ENCODE results near the gene HIP1. TPM values are rescaled to one million over a fixed set of nuclear protein-coding genes. Genes with fewer than 3 reads are reported as not detected.

Gene HIP1
- total and polyA plus RNA-seq, 2 of the 13 experiments (the other 11 are each of a cell fraction or from before 2014, with no cell fraction given), result 4.5 to 6.2 TPM

DNA sequence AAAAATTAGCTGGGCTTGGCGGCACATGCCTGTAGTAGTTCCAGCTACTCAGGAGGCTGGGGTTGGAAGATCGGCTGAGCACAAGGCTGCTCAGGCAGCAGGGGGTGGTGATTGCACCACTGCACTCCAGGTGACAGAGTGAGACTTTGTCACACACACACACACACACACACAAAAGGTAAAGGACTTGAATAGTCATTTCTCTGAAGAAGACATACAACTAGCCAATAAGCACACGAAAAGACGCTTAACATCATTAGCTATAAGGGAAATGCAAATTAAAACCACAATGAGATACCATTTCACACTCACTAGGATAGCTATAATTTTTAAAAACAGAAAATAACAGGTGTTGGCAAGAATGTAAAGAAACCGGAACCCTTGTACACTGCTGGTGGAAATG, 48.6 kb downstream of the HIP1 start (continued):
- TF ChIP-seq POGZ (CRISPR knock-in tag; IDR thresholded peaks at IDR 0.05) (no peak), SPEN (CRISPR knock-in tag; IDR thresholded peaks at IDR 0.05; ENCODE audit: low read depth) (no peak), REPIN1 (CRISPR knock-in tag; IDR thresholded peaks at IDR 0.05; ENCODE audit: borderline replicate concordance, low read depth) (no peak)

GRCh38 chr7:75689246-75690099, 49.3 kb downstream of the HIP1 start:
- Histone ChIP-seq H3K4me1 (ENCODE audit: insufficient read depth, low read length) (peaks cover 58% of the 10 kb centered on the region), H3K4me2 (ENCODE audit: low read depth, low read length) (peak overlapping the region; percentile 91; the same call in 1 of the 2 replicates), H3K79me2 (ENCODE audit: insufficient read depth, low read length) (no peaks in the 10 kb centered on the region), H3K4me3 (replicated peaks in 1 of 3; ENCODE audit: insufficient read depth in 1 of 3, low read depth in 2 of 3, low read length in 3 of 3) (no peak overlapping the region), H4K20me1 (ENCODE audit: insufficient read depth, low read length) (no peaks in the 10 kb centered on the region), H2AFZ (ENCODE audit: low read length) (no peak overlapping the region), H3K9me3 (ENCODE audit: low read length) (no peaks in the 10 kb centered on the region), H3K27ac (ENCODE audit: extremely low read length, insufficient read depth, low read length) (peak overlapping the region; percentile 70), H3K9ac (ENCODE audit: insufficient read depth, low read depth, low read length) (peak overlapping the region; percentile 76; the same call in 1 of the 2 replicates), H3K27me3 (ENCODE audit: control insufficient read depth in 1 of 2, insufficient read depth in 2 of 2, low read length in 2 of 2) (no peaks in the 10 kb centered on the region), H3K36me3 (replicated peaks in 1 of 2; ENCODE audit: control insufficient read depth in 1 of 2, insufficient read depth in 2 of 2, low read length in 2 of 2) (no peaks in the 10 kb centered on the region)
- DNase-seq (ENCODE audit: low spot score), result no peak
- FAIRE-seq, result no peak
- WGBS (ENCODE audit: low lambda C conversion rate), result 69% methylated on average over 20 of the region's 20 CpGs
- BruUV-seq (replicated peaks), result no TSS peak
- CTCF ChIA-PET (ENCODE audit: low intra/inter-chr PET ratio, low total read pairs), result no interaction called here
- no peak for ATAC-seq
- intact Hi-C loops (cut with micrococcal nuclease; ENCODE audit: unreplicated experiment) (loop anchor here (5.0 kb wide), 1 partner anchor 47 kb away; no protein-coding TSS in a partner anchor), in situ Hi-C loops (cut with HindIII; ENCODE audit: extremely low pct_ligation_motif_present, low pct_unique_long_range_greater_than_20kb) (no loop called here)
- POLR2A ChIA-PET, result no interaction called here
- TF ChIP-seq ZBTB26 (CRISPR knock-in tag; IDR thresholded peaks at IDR 0.05; ENCODE audit: borderline replicate concordance) (no peak), MBD4 (IDR thresholded peaks at IDR 0.05; ENCODE audit: borderline replicate concordance, low read length) (no peak), FOXC1 (CRISPR knock-in tag; IDR thresholded peaks at IDR 0.05; ENCODE audit: borderline replicate concordance) (no peak), CENPT (CRISPR knock-in tag; IDR thresholded peaks at IDR 0.05; ENCODE audit: low read depth) (no peak), HOMEZ (CRISPR knock-in tag; IDR thresholded peaks at IDR 0.05; ENCODE audit: low read depth) (no peak), ZNF121 (CRISPR knock-in tag; IDR thresholded peaks at IDR 0.05) (peak; percentile 70), GRHL1 (CRISPR knock-in tag; conservative IDR thresholded peaks at IDR 0.05) (no peak), FOXO1 (CRISPR knock-in tag; IDR thresholded peaks at IDR 0.05) (no peak), ZNF746 (CRISPR knock-in tag; IDR thresholded peaks at IDR 0.05) (no peak), ZNF256 (CRISPR knock-in tag; conservative IDR thresholded peaks at IDR 0.05) (no peak)
- TF ChIP-seq, protein P1, sequence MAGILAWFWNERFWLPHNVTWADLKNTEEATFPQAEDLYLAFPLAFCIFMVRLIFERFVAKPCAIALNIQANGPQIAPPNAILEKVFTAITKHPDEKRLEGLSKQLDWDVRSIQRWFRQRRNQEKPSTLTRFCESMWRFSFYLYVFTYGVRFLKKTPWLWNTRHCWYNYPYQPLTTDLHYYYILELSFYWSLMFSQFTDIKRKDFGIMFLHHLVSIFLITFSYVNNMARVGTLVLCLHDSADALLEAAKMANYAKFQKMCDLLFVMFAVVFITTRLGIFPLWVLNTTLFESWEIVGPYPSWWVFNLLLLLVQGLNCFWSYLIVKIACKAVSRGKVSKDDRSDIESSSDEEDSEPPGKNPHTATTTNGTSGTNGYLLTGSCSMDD (CRISPR knock-in tag; IDR thresholded peaks at IDR 0.05), result no peak
- TF ChIP-seq, protein P2, sequence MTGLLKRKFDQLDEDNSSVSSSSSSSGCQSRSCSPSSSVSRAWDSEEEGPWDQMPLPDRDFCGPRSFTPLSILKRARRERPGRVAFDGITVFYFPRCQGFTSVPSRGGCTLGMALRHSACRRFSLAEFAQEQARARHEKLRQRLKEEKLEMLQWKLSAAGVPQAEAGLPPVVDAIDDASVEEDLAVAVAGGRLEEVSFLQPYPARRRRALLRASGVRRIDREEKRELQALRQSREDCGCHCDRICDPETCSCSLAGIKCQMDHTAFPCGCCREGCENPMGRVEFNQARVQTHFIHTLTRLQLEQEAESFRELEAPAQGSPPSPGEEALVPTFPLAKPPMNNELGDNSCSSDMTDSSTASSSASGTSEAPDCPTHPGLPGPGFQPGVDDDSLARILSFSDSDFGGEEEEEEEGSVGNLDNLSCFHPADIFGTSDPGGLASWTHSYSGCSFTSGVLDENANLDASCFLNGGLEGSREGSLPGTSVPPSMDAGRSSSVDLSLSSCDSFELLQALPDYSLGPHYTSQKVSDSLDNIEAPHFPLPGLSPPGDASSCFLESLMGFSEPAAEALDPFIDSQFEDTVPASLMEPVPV (CRISPR knock-in tag; IDR thresholded peaks at IDR 0.05), result peak; percentile 8; the same call in 1 of the 2 replicates

Measured in HepG2 (cell line).